ENCODE data around the gene HOMER2. TPM values are rescaled to one million over a fixed set of nuclear protein-coding genes. Genes with fewer than 3 reads are reported as not detected.

HOMER2 gene
- total and polyA plus RNA-seq, 10 donors: 2.1 to 24.3 (median 11.7) TPM

DNA sequence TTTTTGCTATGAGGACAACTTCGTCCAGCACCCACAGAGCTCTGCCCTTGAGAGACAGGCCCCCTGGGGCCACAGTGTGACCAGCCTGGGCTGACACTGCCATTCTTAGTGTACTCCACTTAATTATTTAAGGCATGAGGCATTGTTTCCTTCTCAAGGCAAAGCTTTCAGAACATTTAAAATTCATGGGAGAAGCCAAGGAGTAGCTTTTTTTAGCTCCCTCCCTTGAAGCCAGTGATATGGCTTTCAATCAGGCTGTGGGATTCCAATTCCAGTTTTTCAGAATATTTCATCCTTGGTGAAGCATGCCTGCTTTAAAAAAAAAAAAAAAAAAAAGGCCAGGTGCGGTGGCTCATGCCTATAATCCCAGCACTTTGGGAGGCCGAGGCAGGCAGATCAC lies 21.3 kb downstream of the HOMER2 start:
- H3K4me1 ChIP-seq: peaks cover 0 to 15% (median 3%) of the 10 kb centered on the region in 6 donors
- no peak for DNase-seq
- H3K4me3 ChIP-seq: no peak overlapping the region
- no peaks in the 10 kb centered on the region for H3K36me3 ChIP-seq
- WGBS, 5 donors: 71 to 95% (median 85%) methylated on average over 1 to 3 of the region's 3 CpGs
- no peaks in the 10 kb centered on the region for H3K27me3 ChIP-seq (replicated peaks in 1 of 7)
- H3K27ac ChIP-seq: no peak overlapping the region
- no peak for TF ChIP-seq POLR2AphosphoS5 (IDR thresholded peaks at IDR 0.05)
- TF ChIP-seq, protein P1, sequence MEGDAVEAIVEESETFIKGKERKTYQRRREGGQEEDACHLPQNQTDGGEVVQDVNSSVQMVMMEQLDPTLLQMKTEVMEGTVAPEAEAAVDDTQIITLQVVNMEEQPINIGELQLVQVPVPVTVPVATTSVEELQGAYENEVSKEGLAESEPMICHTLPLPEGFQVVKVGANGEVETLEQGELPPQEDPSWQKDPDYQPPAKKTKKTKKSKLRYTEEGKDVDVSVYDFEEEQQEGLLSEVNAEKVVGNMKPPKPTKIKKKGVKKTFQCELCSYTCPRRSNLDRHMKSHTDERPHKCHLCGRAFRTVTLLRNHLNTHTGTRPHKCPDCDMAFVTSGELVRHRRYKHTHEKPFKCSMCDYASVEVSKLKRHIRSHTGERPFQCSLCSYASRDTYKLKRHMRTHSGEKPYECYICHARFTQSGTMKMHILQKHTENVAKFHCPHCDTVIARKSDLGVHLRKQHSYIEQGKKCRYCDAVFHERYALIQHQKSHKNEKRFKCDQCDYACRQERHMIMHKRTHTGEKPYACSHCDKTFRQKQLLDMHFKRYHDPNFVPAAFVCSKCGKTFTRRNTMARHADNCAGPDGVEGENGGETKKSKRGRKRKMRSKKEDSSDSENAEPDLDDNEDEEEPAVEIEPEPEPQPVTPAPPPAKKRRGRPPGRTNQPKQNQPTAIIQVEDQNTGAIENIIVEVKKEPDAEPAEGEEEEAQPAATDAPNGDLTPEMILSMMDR (IDR thresholded peaks at IDR 0.05 in 8 of 11, conservative IDR thresholded peaks at IDR 0.05 in 3 of 11): no peak
- TF ChIP-seq POLR2A (IDR thresholded peaks at IDR 0.05): no peak
- no peaks in the 10 kb centered on the region for H3K9me3 ChIP-seq
- intact Hi-C loops (cut with DNase I; ENCODE audit: low total_unique reads): no loop called here

DNA sequence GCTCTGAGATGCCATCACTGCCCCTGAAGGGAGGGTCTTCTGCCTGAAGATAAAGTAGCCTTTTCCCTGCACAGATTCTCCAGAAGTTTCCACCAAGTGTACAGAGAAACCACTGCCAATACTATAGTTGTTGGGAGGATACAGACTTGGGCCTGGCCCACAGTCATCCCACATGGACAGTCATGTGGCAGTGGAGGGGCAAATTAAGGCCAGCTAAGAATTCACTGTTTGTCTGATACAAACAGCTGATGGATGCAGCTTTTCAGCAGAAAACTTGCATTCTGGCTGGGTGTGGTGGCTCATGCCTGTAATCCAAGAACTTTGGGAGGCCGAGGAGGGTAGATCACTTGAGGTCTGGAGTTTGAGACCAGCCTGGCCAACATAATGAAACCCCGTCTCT lies 22.1 kb downstream of the HOMER2 start:
- intact Hi-C loops (cut with DNase I; ENCODE audit: low total_unique reads): no loop called here
- 85 to 97% (median 95%) methylated on average over 2 of the region's 2 CpGs for WGBS, 5 donors
- Histone ChIP-seq H3K4me3 (no peak overlapping the region), H3K27me3 (replicated peaks in 1 of 7) (no peaks in the 10 kb centered on the region), H3K4me1 (peaks cover 0 to 8% (median 3%) of the 10 kb centered on the region in 6 donors), H3K27ac (no peak overlapping the region), H3K36me3 (no peaks in the 10 kb centered on the region), H3K9me3 (no peaks in the 10 kb centered on the region)
- TF ChIP-seq POLR2AphosphoS5 (IDR thresholded peaks at IDR 0.05): no peak
- no peak for TF ChIP-seq POLR2A (IDR thresholded peaks at IDR 0.05)
- TF ChIP-seq, protein P1 (IDR thresholded peaks at IDR 0.05 in 8 of 11, conservative IDR thresholded peaks at IDR 0.05 in 3 of 11): no peak
- no peak for DNase-seq

DNA sequence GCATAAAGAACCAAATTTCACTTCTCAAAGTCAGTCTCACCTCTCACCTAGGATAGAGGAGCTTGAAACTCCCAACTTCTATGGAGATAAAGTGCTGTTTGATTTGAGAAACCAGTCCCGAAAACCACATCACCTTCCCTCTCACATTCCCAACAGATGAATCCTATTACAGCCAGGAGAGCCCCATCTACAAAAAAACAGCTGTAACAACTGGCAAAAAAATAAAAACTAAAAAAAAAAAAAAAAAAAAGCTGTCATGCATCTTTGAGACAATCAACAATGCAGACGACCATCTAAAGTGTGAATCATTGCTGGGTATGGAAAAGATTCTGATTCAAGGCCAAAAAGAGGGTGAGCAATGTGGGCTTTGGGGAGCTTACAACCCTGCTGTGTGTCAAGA lies 23.8 kb downstream of the HOMER2 start:
- WGBS, 5 donors: 78 to 88% (median 85%) methylated on average over 2 of the region's 2 CpGs
- intact Hi-C loops (cut with DNase I; ENCODE audit: low total_unique reads): no loop called here

DNA sequence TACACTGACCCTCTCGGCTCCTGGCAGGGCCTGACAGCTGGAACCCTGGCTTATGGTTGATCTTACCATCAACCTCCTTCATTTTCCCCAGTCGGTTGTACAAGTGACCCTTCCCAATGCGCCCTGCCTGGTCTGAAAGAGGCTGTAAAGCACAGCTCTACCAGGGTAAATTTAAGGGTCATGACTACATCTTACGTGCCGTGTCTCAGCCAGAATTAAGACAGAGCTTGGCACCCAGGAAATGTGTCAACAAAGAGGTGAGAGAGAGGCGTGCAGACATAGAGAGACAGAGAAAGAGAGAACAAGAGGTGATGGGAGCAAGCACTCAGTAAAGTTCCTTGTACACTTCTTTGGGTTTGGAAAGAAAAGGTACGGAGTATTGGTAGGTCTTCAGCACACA lies 28.8 kb downstream of the HOMER2 start:
- Histone ChIP-seq H3K9me3 (no peaks in the 10 kb centered on the region), H3K4me3 (no peak overlapping the region)
- 88 to 95% (median 92%) methylated on average over 7 of the region's 7 CpGs for WGBS, 5 donors

More for the DNA sequence above, 23.8 kb downstream of the HOMER2 start:
- Histone ChIP-seq H3K4me3 (no peak overlapping the region), H3K9me3 (no peaks in the 10 kb centered on the region), H3K27me3 (replicated peaks in 1 of 7) (no peaks in the 10 kb centered on the region), H3K27ac (no peak overlapping the region), H3K4me1 (peaks cover 0 to 2% (median 0%) of the 10 kb centered on the region in 6 donors), H3K36me3 (no peaks in the 10 kb centered on the region)
- DNase-seq: no peak
- TF ChIP-seq POLR2A (IDR thresholded peaks at IDR 0.05): no peak
- TF ChIP-seq POLR2AphosphoS5 (IDR thresholded peaks at IDR 0.05): no peak
- TF ChIP-seq, protein P1 (IDR thresholded peaks at IDR 0.05 in 8 of 11, conservative IDR thresholded peaks at IDR 0.05 in 3 of 11): no peak

More for the DNA sequence above, 28.8 kb downstream of the HOMER2 start:
- H3K27ac ChIP-seq: no peak overlapping the region
- H3K4me1 ChIP-seq: peaks cover 0 to 3% (median 0%) of the 10 kb centered on the region in 6 donors
- DNase-seq: no peak
- intact Hi-C loops (cut with DNase I; ENCODE audit: low total_unique reads): no loop called here
- H3K36me3 ChIP-seq: no peaks in the 10 kb centered on the region
- TF ChIP-seq, protein P1 (IDR thresholded peaks at IDR 0.05 in 8 of 11, conservative IDR thresholded peaks at IDR 0.05 in 3 of 11): no peak
- TF ChIP-seq POLR2A (IDR thresholded peaks at IDR 0.05) (no peak), POLR2AphosphoS5 (IDR thresholded peaks at IDR 0.05) (no peak)
- no peaks in the 10 kb centered on the region for H3K27me3 ChIP-seq (replicated peaks in 1 of 7)
